ENCODE measurements around the gene TRAPPC11. TPM values are rescaled to one million over a fixed set of nuclear protein-coding genes. Genes with fewer than 3 reads are reported as not detected.

The TRAPPC11 gene
- total RNA-seq, 2 experiments from 2014 or later: 27.8 to 35.7 TPM

- no TSS peak for BruUV-seq (replicated peaks)
- Histone ChIP-seq H3K9me3 (ENCODE audit: low read length) (no peaks in the 10 kb centered on the region), H3K36me3 (ENCODE audit: insufficient read depth, low read length) (no peaks in the 10 kb centered on the region), H3K4me1 (ENCODE audit: insufficient read depth, low read length, poor library complexity, severe bottlenecking) (no peaks in the 10 kb centered on the region), H3K4me2 (ENCODE audit: low read length) (no peak overlapping the region), H3K9me2 (ENCODE audit: insufficient read depth, low read length) (no peaks in the 10 kb centered on the region), H3K27ac (ENCODE audit: low read depth, low read length, poor library complexity, severe bottlenecking) (no peak overlapping the region), H3K4me3 (ENCODE audit: low read depth, low read length, poor library complexity, severe bottlenecking) (no peak overlapping the region), H3K79me2 (ENCODE audit: insufficient read depth, low read depth, low read length) (no peaks in the 10 kb centered on the region), H2AFZ (ENCODE audit: low read length) (no peak overlapping the region), H4K20me1 (ENCODE audit: insufficient read depth, low read length) (no peaks in the 10 kb centered on the region)
- POLR2A ChIA-PET: interaction anchor here (1.0 kb wide), 1 partner anchor 28 kb away, joined by 4 read pairs; no protein-coding TSS in a partner anchor
- intact Hi-C loops (cut with micrococcal nuclease; ENCODE audit: unreplicated experiment): no loop called here
- CTCF ChIA-PET (ENCODE audit: unreplicated experiment): no interaction called here
- no peak for TF ChIP-seq CTCF (conservative IDR thresholded peaks at IDR 0.05; ENCODE audit: low read length)
- no peak for TF ChIP-seq EZH2phosphoT487 (IDR thresholded peaks at IDR 0.05; ENCODE audit: borderline replicate concordance, low read depth, low read length)
- DNase-seq (ENCODE audit: low spot score): no peak
These were observed 87.5 kb downstream of the TRAPPC11 start for GRCh38 chr4:183746305-183747229.

GRCh38 chr4:183747380-183747779, 88.3 kb downstream of the TRAPPC11 start:
- H3K4me1 ChIP-seq (ENCODE audit: insufficient read depth, low read length, poor library complexity, severe bottlenecking): no peaks in the 10 kb centered on the region
- no peaks in the 10 kb centered on the region for H4K20me1 ChIP-seq (ENCODE audit: insufficient read depth, low read length)
- H3K79me2 ChIP-seq (ENCODE audit: insufficient read depth, low read depth, low read length): no peaks in the 10 kb centered on the region
- H3K9me3 ChIP-seq (ENCODE audit: low read length): no peaks in the 10 kb centered on the region
- H3K27ac ChIP-seq (ENCODE audit: low read depth, low read length, poor library complexity, severe bottlenecking): no peak overlapping the region
- no TSS peak for BruUV-seq (replicated peaks)
- ChIA-PET CTCF (ENCODE audit: unreplicated experiment) (no interaction called here), POLR2A (interaction anchor here (0.5 to 1.0 kb wide), 5 partner anchors 16 to 28 kb away, joined by 3 to 6 read pairs (median 4); no protein-coding TSS in a partner anchor)
- intact Hi-C loops (cut with micrococcal nuclease; ENCODE audit: unreplicated experiment): no loop called here
- no peak overlapping the region for H3K4me3 ChIP-seq (ENCODE audit: low read depth, low read length, poor library complexity, severe bottlenecking)
- H3K9me2 ChIP-seq (ENCODE audit: insufficient read depth, low read length): no peaks in the 10 kb centered on the region
- TF ChIP-seq EZH2phosphoT487 (IDR thresholded peaks at IDR 0.05; ENCODE audit: borderline replicate concordance, low read depth, low read length): no peak
- TF ChIP-seq CTCF (conservative IDR thresholded peaks at IDR 0.05; ENCODE audit: low read length): no peak
- H3K36me3 ChIP-seq (ENCODE audit: insufficient read depth, low read length): no peaks in the 10 kb centered on the region
- no peak overlapping the region for H2AFZ ChIP-seq (ENCODE audit: low read length)
- H3K4me2 ChIP-seq (ENCODE audit: low read length): no peak overlapping the region
- DNase-seq (ENCODE audit: low spot score): no peak
